Activated T-cell treated with anti-CD3 and anti-CD28 coated beads, Interleukin-2, amount 50 U/mL, for 72 hours (primary cell): ENCODE results near the gene SLC43A2. TPM values are rescaled to one million over a fixed set of nuclear protein-coding genes. Genes with fewer than 3 reads are reported as not detected.
"Not testable (repeated sequence)": the region's sequence is repeated elsewhere in the genome, so short reads cannot be mapped to it uniquely, and the experiment has no call there.

Experiments
- ATAC-seq, 2 donors: fragments of 150-1000 bp; cut with Tn5 transposase; replicated peaks in 1 of 2; 2 replicates each; pipeline ENCODE4 v1.10.0; 2021; ENCODE audit warnings: moderate library complexity in 2 of 2, mild to moderate bottlenecking in 1 of 2
- DNase-seq, 2 donors: peaks; one replicate each; pipeline ENCODE4 v3.0.0; 2021 to 2022; ENCODE audit warnings: mixed read lengths in 1 of 2
- H3K27ac Mint-ChIP-seq: one replicate; pipeline ENCODE4 v1.8.0; 2022; ENCODE audit warnings: mild to moderate bottlenecking, moderate library complexity, mixed read lengths
- H3K27me3 Mint-ChIP-seq: one replicate; pipeline ENCODE4 v1.8.0; 2022; ENCODE audit warnings: low read depth, mixed read lengths
- H3K36me3 Mint-ChIP-seq, 2 donors: one replicate each; pipeline ENCODE4 v1.8.0; 2022; ENCODE audit warnings: mixed read lengths in 2 of 2, mild to moderate bottlenecking in 1 of 2; ENCODE audit not compliant: insufficient read depth in 2 of 2
- H3K4me1 Mint-ChIP-seq: one replicate; pipeline ENCODE4 v1.8.0; 2022; ENCODE audit warnings: low read depth, mixed read lengths
- H3K4me3 Mint-ChIP-seq, 2 donors: one replicate each; pipeline ENCODE4 v1.8.0; 2022; ENCODE audit warnings: mild to moderate bottlenecking in 2 of 2, mixed read lengths in 2 of 2, moderate library complexity in 2 of 2
- H3K9me3 Mint-ChIP-seq, 2 donors: one replicate each; pipeline ENCODE4 v1.8.0; 2022; ENCODE audit warnings: mixed read lengths in 2 of 2
- total RNA-seq, 2 donors: library from RNA; stranded (reverse); gene quantifications; one replicate each; pipeline ENCODE4 v1.2.3, GENCODE V29; 2022

SLC43A2 gene
- total RNA-seq, 2 donors from 2014 or later, result 3.4 to 3.8 TPM

DNA sequence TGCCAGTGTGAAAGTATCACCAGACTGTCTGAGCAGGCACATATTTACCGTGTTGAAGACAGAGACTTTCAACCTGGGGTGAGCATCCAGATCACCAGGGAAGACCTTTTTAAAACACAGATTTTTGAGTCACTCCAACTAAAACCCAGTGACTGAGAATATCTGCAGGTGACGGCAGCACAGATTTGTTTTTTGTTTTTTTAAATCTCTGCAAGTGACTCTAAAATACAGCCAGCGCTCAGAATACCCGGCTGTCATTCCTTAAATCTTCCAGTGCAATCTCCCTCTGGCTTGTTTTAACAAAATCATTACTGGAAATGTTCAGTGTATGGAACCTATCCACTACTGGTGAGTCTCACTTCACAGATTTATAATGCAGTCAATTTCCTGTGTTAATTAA lies 92.9 kb downstream of the SLC43A2 start:
- Mint-ChIP-seq H3K4me1 (no peaks in the 10 kb centered on the region), H3K27ac (no peak overlapping the region), H3K36me3 (peaks cover 0 to 2% of the 10 kb centered on the region in 2 donors), H3K9me3 (no peaks in the 10 kb centered on the region), H3K4me3 (no peak overlapping the region), H3K27me3 (no peaks in the 10 kb centered on the region)
- DNase-seq (no peak), ATAC-seq (no peak)

- ATAC-seq (no peak), DNase-seq (no peak)
- Mint-ChIP-seq H3K27ac (no peak overlapping the region), H3K4me1 (no peaks in the 10 kb centered on the region), H3K36me3 (no peaks in the 10 kb centered on the region), H3K9me3 (no peaks in the 10 kb centered on the region), H3K4me3 (no peak overlapping the region), H3K27me3 (no peaks in the 10 kb centered on the region)
Measured at GRCh38 chr17:1533661-1534325, 94.8 kb downstream of the SLC43A2 start.

DNA sequence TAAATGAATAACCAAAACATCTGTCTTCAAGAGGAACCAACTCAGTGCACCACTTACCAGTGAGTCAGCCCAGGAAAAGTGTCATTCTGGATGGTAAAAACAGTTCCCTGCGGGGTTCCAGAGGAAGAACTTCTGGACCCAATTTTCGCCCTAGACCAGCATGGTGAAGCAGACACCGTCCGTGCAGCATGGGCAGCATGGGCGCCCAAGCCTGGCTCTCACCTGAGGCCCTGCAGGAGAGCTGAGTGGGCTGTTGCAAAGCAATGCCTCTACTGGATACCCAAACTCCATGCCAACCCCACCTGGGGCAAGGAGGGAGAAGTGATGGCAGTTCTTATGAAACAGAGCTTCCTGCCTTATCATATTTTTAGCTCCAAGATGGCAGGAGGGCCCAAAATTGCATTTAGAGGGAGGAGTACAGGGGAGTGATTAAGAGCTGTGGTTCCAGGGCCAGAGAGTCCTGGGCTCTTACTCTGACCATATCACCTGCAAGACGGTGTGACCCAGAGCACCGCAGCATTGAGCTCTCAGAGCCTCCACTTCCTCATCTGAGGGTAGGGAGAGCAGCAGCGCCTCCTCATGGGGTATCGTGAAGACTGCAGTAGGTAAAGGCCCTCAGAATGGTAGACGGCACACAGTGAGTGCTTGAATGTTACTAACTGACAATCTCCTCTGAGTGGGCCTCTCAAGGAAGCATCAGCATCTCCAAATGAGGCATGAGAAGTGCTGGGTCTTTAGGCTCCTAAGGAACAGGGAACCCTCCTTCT lies 95.6 kb downstream of the SLC43A2 start:
- H3K27me3 Mint-ChIP-seq, result no peaks in the 10 kb centered on the region
- peak; percentile 51 to 53 for DNase-seq
- no peak overlapping the region for H3K4me3 Mint-ChIP-seq
- ATAC-seq, result peak; percentile 75 to 77
- no peaks in the 10 kb centered on the region for H3K9me3 Mint-ChIP-seq
- H3K4me1 Mint-ChIP-seq, result no peaks in the 10 kb centered on the region
- H3K36me3 Mint-ChIP-seq, result peaks cover 0 to 4% of the 10 kb centered on the region in 2 donors
- H3K27ac Mint-ChIP-seq, result no peak overlapping the region

GRCh38 chr17:1529863-1530262 lies 98.8 kb downstream of the SLC43A2 start:
- Mint-ChIP-seq H3K4me1 (no peaks in the 10 kb centered on the region), H3K27ac (peak overlapping the region; percentile 95), H3K4me3 (no peak overlapping the region), H3K27me3 (no peaks in the 10 kb centered on the region), H3K9me3 (no peaks in the 10 kb centered on the region), H3K36me3 (peaks cover 0 to 4% of the 10 kb centered on the region in 2 donors)
- ATAC-seq (no peak), DNase-seq (no peak)

DNA sequence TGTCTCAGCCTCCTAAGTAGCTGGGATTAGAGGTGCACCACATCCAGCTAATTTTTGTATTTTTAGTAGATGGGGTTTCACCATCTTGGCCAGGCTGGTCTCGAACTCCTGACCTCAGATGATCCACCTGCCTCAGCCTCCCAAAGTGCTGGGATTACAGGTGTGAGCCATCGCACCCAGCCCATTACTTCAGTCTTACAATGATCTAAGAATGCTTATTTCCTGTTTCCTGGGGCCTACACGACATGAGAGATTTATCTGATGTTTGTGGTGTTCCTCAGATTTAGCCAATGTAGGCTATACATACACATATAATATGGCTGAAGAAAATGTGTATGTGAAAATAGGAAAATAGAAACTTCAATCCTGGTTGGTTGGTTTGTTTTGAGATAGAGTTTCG lies 101.8 kb downstream of the SLC43A2 start:
- H3K4me1 Mint-ChIP-seq, H3K27me3 Mint-ChIP-seq, H3K36me3 Mint-ChIP-seq, H3K9me3 Mint-ChIP-seq, DNase-seq, H3K4me3 Mint-ChIP-seq: not testable (repeated sequence)
- peak overlapping the region; percentile 83 for H3K27ac Mint-ChIP-seq
- ATAC-seq, result peak in 1 of 2 donors; percentile 11

GRCh38 chr17:1522626-1523025 lies 106.0 kb downstream of the SLC43A2 start:
- H3K4me3 Mint-ChIP-seq, result no peak overlapping the region
- DNase-seq (no peak), ATAC-seq (no peak)
- peaks cover 0 to 3% of the 10 kb centered on the region in 2 donors for H3K36me3 Mint-ChIP-seq
- H3K4me1 Mint-ChIP-seq, result peaks cover 12% of the 10 kb centered on the region
- no peak overlapping the region for H3K27ac Mint-ChIP-seq
- H3K27me3 Mint-ChIP-seq, result no peaks in the 10 kb centered on the region
- H3K9me3 Mint-ChIP-seq, result no peaks in the 10 kb centered on the region

DNA sequence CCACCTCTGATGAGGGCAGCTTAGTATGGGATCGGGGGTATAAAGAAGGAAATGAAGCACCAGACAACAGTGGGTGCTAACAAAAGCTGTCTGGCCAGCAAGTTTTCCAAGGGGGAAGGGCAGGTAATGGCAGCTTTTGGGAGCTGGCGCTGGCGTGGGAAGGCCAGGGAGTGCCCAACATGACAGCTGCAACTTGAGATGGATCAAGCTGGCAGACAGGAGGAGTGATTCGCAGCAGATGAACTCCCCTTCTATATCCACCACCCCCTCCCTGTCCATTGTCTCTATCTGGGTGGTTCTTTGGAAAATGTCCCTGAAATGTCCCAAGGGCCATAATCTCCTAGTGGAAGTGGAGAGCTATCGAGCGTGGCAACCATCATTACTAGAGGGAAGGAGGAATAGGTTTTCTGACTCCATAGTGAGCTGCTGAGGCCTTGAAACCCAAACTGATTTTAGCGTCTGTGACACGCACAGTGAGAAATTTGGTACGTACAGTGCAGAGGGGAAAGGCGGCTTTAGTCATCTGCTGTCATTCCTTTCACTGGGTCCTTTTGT lies 107.5 kb downstream of the SLC43A2 start:
- Mint-ChIP-seq H3K36me3 (peaks cover 0 to 3% of the 10 kb centered on the region in 2 donors), H3K27me3 (no peaks in the 10 kb centered on the region), H3K9me3 (no peaks in the 10 kb centered on the region), H3K27ac (no peak overlapping the region), H3K4me1 (peaks cover 15% of the 10 kb centered on the region), H3K4me3 (no peak overlapping the region)
- no peak for DNase-seq
- ATAC-seq, result no peak

GRCh38 chr17:1519678-1520077 lies 109.0 kb downstream of the SLC43A2 start:
- Mint-ChIP-seq H3K36me3 (peaks cover 0 to 3% of the 10 kb centered on the region in 2 donors), H3K27me3 (no peaks in the 10 kb centered on the region), H3K4me3 (no peak overlapping the region), H3K4me1 (peaks cover 28% of the 10 kb centered on the region), H3K9me3 (no peaks in the 10 kb centered on the region), H3K27ac (no peak overlapping the region)
- ATAC-seq, result no peak
- no peak for DNase-seq

Other genes with a start within 250 kb of the SLC43A2 start
- gene YWHAE, start 228.6 kb downstream of the SLC43A2 start, total RNA-seq, result 100 to 1,000 TPM; 328 to 339 TPM
- 10 to 100 TPM; 18.7 to 22.9 TPM for gene CRK, start 172.6 kb downstream of the SLC43A2 start, total RNA-seq
- gene MYO1C, start 136.1 kb downstream of the SLC43A2 start, total RNA-seq, result 10 to 100 TPM; 32.8 to 49.9 TPM
- 10 to 100 TPM; 48.4 to 51.2 TPM for gene INPP5K, start 112.2 kb downstream of the SLC43A2 start, total RNA-seq
- 10 to 100 TPM; 36.0 to 40.7 TPM for gene PITPNA, start 66.0 kb downstream of the SLC43A2 start, total RNA-seq
- 1 to 10 TPM; 1.9 to 2.5 TPM for gene SCARF1, start 16.9 kb upstream of the SLC43A2 start, total RNA-seq
- gene RILP, start 21.0 kb upstream of the SLC43A2 start, total RNA-seq, result 1 to 10 TPM; 3.4 to 4.4 TPM
- 100 to 1,000 TPM; 332 to 390 TPM for gene PRPF8, start 56.0 kb upstream of the SLC43A2 start, total RNA-seq
- gene TLCD2, start 81.5 kb upstream of the SLC43A2 start, total RNA-seq, result 1 to 10 TPM in 1 of 2 donors, under 1 TPM in 1; 0.70 to 1.8 TPM
- gene WDR81, start 95.9 kb upstream of the SLC43A2 start, total RNA-seq, result 10 to 100 TPM in 1 of 2 donors, 1 to 10 TPM in 1; 9.4 to 11.2 TPM
- gene SERPINF2, start 114.0 kb upstream of the SLC43A2 start, total RNA-seq, result 1 to 10 TPM in 1 of 2 donors, under 1 TPM in 1; 0.89 to 1.6 TPM
- gene SERPINF1, start 133.2 kb upstream of the SLC43A2 start, total RNA-seq, result 1 to 10 TPM in 1 of 2 donors, not detected in 1; 2.2 TPM
- gene SMYD4, start 201.1 kb upstream of the SLC43A2 start, total RNA-seq, result 10 to 100 TPM; 23.0 to 30.6 TPM
- gene RPA1, start 201.2 kb upstream of the SLC43A2 start, total RNA-seq, result 100 to 1,000 TPM; 178 to 211 TPM